Measurements from ENCODE around the gene AGTPBP1.
"Not testable (repeated sequence)": the region's sequence is repeated elsewhere in the genome, so short reads cannot be mapped to it uniquely, and the experiment has no call there.

Gene AGTPBP1

DNA sequence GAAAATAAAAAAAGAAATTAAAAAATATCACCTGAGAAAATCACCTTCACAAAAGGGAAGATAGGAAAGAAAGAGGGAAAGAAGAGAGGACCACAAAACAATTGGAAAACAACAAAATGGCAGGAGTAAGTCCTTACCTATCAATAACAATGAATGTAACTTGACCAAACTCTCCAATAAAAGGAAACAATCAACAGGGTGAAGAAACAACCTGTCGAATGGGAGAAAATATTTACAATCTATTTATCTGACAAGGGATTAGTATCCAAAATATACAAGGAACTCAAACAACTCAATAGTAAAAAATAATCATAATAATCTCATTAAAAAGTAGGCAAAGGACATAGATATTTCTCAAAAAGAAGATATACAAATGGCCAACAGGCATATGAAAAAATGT, 135.8 kb downstream of the AGTPBP1 start:
- no peak for DNase-seq (ENCODE audit: insufficient read length)
- TF ChIP-seq POLR2A (IDR thresholded peaks at IDR 0.05; ENCODE audit: low read depth, low read length) (no peak), POLR2AphosphoS5 (IDR thresholded peaks at IDR 0.05; ENCODE audit: low read depth, low read length) (no peak), TAF1 (IDR thresholded peaks at IDR 0.05; ENCODE audit: borderline replicate concordance, low read depth, low read length) (no peak)
- FAIRE-seq, result no peak

DNA sequence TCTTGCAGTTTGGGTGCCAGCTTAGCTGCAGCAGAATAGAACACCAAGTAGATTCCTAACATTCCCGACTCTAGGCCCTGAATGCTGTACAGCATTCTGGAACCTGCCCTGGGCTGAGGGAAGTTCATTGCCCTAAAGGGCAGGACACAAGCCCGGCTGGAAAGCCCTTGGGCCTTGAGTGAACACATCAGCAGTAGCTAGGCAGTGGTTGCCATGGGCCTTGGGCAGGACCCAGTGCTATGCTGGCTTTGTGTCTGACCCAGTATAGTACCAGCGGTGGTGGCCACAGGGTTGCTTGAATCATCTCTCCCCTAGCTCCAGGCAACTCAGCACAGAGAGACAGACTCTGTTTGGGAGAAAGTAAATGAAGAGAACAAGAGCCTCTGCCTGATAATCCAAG, 137.8 kb downstream of the AGTPBP1 start:
- TF ChIP-seq POLR2AphosphoS5 (IDR thresholded peaks at IDR 0.05; ENCODE audit: low read depth, low read length), result no peak
- TF ChIP-seq TAF1 (IDR thresholded peaks at IDR 0.05; ENCODE audit: borderline replicate concordance, low read depth, low read length), result no peak
- TF ChIP-seq POLR2A (IDR thresholded peaks at IDR 0.05; ENCODE audit: low read depth, low read length), result no peak
- FAIRE-seq, result no peak
- no peak for DNase-seq (ENCODE audit: insufficient read length)

DNA sequence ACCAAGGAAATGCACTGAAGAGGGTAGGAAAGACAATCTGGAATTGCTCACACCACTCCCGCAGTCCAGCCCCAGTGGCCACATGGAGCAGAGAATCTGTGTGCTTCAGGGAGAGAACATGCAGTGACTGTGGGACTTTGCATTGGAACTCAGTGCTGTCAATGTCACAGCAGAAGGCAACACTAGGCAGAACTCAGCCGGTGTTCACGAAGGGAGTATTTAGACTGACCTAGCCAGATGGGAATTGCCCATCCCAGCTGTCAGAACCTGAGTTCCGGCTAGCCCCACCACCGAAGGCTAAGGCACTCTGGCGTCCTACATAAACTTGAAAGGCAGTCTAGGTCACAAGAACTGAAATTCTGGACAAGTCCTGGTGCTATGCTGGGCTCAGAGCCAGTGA, 139.0 kb downstream of the AGTPBP1 start:
- TF ChIP-seq POLR2AphosphoS5 (IDR thresholded peaks at IDR 0.05; ENCODE audit: low read depth, low read length), result no peak
- no peak for TF ChIP-seq TAF1 (IDR thresholded peaks at IDR 0.05; ENCODE audit: borderline replicate concordance, low read depth, low read length)
- TF ChIP-seq POLR2A (IDR thresholded peaks at IDR 0.05; ENCODE audit: low read depth, low read length), result no peak
- FAIRE-seq, result no peak
- no peak for DNase-seq (ENCODE audit: insufficient read length)

DNA sequence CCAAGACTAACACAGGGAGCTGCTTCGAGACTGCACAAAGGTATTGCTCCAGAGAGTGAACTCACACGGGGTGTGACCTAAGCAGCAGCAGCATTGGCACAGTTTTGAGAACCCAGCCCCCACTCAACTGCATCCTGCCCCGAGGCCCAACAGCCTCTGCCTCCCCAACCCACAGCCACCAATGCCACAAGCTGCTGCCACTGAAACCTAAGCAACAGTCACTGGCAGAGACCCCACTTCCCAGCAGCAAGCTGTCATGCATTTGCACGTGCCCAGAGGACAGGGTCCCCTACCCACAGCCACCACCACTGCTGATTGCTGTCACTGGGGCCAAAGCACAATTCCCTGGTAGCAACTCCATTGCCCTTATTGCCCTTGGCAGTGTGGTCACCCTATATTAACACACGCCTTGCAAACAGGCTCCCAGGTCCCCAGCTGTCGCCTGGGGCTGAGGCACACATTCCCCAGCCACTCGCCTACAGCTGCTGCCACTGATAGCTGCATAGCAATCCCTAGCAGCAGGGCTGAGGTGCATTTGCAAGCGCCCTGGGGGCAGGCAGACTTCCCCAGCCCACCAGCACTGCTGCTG, 141.0 kb downstream of the AGTPBP1 start:
- FAIRE-seq, result no peak
- DNase-seq (ENCODE audit: insufficient read length), result no peak
- TF ChIP-seq POLR2A (IDR thresholded peaks at IDR 0.05; ENCODE audit: low read depth, low read length) (no peak), TAF1 (IDR thresholded peaks at IDR 0.05; ENCODE audit: borderline replicate concordance, low read depth, low read length) (no peak), POLR2AphosphoS5 (IDR thresholded peaks at IDR 0.05; ENCODE audit: low read depth, low read length) (no peak)

DNA sequence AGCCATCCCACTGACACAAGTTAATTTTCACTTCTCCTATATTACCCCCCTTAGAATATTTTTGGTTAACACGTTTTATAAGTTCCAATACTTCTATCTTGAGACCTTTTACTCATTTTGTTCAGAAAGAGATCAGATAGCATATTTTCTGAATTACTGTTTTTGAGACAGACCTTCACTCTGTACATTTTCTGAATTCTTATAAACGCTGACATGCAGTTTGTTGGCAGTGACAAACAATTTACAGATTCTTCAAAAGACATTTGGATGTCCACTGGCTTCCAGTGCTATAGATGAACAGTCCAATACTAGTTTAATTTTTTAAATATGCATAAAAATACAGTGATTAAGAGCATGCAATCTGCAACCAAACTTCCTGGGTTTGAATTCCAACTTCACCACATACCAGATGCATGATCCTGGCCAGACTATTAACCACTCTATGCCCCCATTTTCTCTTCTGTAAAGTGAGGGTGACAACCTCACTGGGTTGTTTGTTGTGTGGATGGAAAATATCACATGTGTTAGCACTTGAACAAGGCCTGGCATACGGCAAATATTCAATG, 142.1 kb downstream of the AGTPBP1 start:
- FAIRE-seq (no peak), DNase-seq (ENCODE audit: insufficient read length) (no peak)
- TF ChIP-seq POLR2AphosphoS5 (IDR thresholded peaks at IDR 0.05; ENCODE audit: low read depth, low read length) (no peak), POLR2A (IDR thresholded peaks at IDR 0.05; ENCODE audit: low read depth, low read length) (no peak), TAF1 (IDR thresholded peaks at IDR 0.05; ENCODE audit: borderline replicate concordance, low read depth, low read length) (no peak)

DNA sequence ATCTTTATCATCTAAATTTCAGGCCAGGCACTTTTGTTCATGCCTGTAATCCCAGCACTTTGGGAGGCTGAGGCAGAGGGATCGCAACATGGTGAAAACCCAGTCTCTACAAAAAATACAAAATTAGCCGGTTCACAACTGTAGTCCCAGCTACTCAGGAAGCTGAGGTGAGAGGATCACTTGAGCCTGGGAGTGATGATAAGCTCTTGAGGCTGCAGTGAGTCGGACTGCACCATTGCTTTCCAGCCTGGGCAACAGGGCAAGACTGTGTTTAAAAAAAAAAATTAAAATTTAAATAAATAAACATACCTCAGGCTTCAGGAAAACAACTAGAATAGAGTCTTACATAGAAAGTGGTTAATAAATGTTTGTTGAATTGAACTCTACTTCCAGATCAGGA, 147.4 kb downstream of the AGTPBP1 start:
- FAIRE-seq, result no peak
- DNase-seq (ENCODE audit: insufficient read length), result no peak
- TF ChIP-seq POLR2A (IDR thresholded peaks at IDR 0.05; ENCODE audit: low read depth, low read length) (no peak), POLR2AphosphoS5 (IDR thresholded peaks at IDR 0.05; ENCODE audit: low read depth, low read length) (no peak), TAF1 (IDR thresholded peaks at IDR 0.05; ENCODE audit: borderline replicate concordance, low read depth, low read length) (no peak)

DNA sequence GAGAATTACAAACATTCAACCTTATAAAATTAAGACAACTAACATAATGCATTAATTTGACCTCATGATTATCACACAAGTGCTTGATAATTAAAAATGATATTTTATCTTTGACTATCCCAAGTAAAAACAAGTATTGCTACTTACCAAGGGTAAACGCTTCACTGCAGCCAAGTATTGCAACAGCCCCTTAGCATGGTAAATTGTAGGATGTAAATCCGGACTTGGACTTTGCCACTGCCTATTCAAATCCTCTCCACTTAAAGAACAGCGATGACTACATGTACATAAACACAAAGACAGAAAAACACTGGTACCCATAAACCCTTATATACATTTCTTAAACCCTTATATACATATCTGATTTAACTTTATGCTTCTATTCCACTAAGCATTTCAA, 155.1 kb downstream of the AGTPBP1 start:
- FAIRE-seq, result no peak
- DNase-seq (ENCODE audit: insufficient read length), result no peak
- TF ChIP-seq POLR2A (IDR thresholded peaks at IDR 0.05; ENCODE audit: low read depth, low read length), result no peak
- TF ChIP-seq POLR2AphosphoS5 (IDR thresholded peaks at IDR 0.05; ENCODE audit: low read depth, low read length), result no peak
- no peak for TF ChIP-seq TAF1 (IDR thresholded peaks at IDR 0.05; ENCODE audit: borderline replicate concordance, low read depth, low read length)

DNA sequence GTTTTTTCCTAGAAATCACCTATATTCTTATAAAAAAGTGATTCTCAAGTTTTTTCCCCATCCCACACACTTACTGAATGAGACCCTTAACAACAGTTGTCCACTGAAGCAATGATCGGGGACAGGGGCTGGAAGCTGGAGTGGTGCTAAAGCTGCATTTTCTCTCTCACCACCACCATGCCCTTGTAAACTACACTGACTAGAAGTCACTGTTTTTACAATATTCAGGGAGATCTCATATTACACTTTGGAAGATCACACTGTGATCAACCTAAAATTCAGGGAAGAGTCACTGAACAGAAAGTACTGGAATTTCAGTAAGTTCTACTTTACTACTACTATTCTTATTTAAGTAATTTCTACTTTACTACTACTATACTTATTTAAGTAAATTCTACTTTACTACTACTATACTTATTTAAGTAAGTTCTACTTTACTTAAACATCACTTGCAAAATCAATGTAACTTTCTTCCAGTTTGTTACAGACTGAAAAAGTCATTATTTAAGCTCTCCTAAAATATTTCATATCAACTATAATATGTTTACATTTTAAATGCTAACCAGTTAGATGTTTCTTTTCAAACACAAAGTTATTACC, 164.3 kb downstream of the AGTPBP1 start:
- TF ChIP-seq TAF1 (IDR thresholded peaks at IDR 0.05; ENCODE audit: borderline replicate concordance, low read depth, low read length) (no peak), POLR2A (IDR thresholded peaks at IDR 0.05; ENCODE audit: low read depth, low read length) (no peak), POLR2AphosphoS5 (IDR thresholded peaks at IDR 0.05; ENCODE audit: low read depth, low read length) (no peak)
- FAIRE-seq, result no peak

DNA sequence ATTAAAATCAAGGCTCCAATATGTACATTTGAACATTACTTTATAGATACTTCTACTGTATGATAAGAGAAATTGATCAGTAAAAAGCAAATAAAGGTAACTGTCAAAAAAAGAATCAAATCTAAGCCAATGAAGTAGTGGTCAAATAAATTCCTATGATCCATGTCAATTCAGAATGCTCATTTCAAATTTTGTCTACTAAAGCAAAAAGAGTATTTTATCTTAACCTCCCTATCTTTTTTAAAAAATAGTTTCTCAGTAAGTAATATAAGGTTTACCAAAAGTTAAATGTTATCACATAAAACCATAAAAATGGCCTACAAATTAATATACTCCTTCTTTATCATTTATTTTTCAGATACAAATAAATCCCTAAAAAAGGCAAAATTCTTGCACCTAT, 165.9 kb downstream of the AGTPBP1 start:
- FAIRE-seq (no peak), DNase-seq (ENCODE audit: insufficient read length) (no peak)
- TF ChIP-seq POLR2AphosphoS5 (IDR thresholded peaks at IDR 0.05; ENCODE audit: low read depth, low read length) (no peak), TAF1 (IDR thresholded peaks at IDR 0.05; ENCODE audit: borderline replicate concordance, low read depth, low read length) (no peak), POLR2A (IDR thresholded peaks at IDR 0.05; ENCODE audit: low read depth, low read length) (no peak)

More for the DNA sequence above, 164.3 kb downstream of the AGTPBP1 start:
- no peak for DNase-seq (ENCODE audit: insufficient read length)

DNA sequence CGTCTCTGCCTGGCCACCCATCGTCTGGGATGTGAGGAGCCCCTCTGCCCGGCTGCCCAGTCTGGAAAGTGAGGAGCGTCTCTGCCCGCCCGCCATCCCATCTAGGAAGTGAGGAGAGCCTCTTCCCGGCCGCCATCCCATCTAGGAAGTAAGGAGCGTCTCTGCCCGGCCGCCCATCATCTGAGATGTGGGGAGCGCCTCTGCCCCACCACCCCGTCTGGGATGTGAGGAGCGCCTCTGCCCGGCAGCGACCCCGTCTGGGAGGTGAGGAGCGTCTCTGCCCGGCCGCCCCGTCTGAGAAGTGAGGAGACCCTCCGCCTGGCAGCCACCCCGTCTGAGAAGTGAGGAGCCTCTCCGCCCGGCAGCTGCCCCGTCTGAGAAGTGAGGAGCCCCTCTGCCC, 168.2 kb downstream of the AGTPBP1 start:
- not testable (repeated sequence) for FAIRE-seq; DNase-seq (ENCODE audit: insufficient read length)

DNA sequence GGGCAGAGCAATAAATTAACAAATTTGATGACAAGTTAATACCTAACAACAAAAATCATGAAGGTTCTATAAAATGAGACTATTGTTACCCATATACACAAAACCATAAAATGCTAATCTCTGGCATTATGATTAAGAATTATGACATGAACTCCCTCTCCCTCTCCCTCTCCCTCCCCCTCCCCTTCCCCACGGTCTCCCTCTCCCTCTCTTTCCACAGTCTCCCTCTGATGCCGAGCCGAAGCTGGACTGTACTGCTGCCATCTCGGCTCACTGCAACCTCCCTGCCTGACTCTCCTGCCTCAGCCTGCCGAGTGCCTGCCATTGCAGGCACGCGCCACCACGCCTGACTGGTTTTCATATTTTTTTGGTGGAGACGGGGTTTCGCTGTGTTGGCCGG, 168.8 kb downstream of the AGTPBP1 start:
- DNase-seq (ENCODE audit: insufficient read length); FAIRE-seq: not testable (repeated sequence)

DNA sequence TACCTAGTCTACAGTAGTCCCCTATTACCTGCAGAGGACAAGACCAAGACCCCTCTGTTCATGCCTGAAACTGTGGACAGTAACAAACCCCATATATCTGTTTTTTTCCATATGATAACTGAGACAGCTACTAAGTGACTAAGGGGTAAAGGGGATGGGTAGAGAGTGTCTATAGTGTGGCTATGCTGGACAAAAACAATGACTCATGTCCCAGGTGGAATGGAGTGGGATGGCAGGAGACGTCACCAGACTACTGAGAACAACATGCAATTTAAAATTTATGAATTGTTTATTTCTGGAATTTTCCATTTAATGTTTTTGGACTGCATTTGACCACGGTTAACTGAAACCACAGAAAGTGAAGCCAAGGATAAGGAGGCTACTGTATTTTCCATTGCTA, 171.8 kb downstream of the AGTPBP1 start:
- DNase-seq (ENCODE audit: insufficient read length) (no peak), FAIRE-seq (no peak)
- TF ChIP-seq POLR2A (IDR thresholded peaks at IDR 0.05; ENCODE audit: low read depth, low read length), result no peak
- TF ChIP-seq POLR2AphosphoS5 (IDR thresholded peaks at IDR 0.05; ENCODE audit: low read depth, low read length), result no peak
- TF ChIP-seq TAF1 (IDR thresholded peaks at IDR 0.05; ENCODE audit: borderline replicate concordance, low read depth, low read length), result no peak

Data from GM12892 (cell line).